ENCODE results near the gene ZNF764.

ZNF764 gene

GRCh38 chr16:30526137-30526822 lies 31.9 kb downstream of the ZNF764 start, which contains the start of gene ZNF768:
TSS of gene ZNF768 (minus strand) at chr16:30526566. CDS start at chr16:30526413, 153 bp downstream.
- peak; percentile 42 for DNase-seq

DNA sequence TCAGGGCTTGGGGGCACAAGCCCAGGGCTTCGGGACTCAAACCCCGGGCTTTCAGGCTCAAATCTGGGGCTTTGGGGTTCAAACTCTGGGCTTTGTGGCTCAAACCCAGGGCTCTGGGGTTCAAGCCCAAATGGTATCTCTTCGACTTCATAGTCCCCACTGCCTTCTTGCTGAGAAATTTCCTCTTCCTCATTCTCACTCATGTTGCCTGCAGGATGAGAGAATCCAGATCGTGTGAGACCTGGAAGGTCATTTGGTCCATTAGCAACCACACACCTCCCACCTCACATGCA lies 32.4 kb downstream of the ZNF764 start:
- DNase-seq: no peak

- DNase-seq: no peak
These were observed 33.3 kb downstream of the ZNF764 start for GRCh38 chr16:30524575-30525568.

- no peak for DNase-seq
These were observed 34.2 kb downstream of the ZNF764 start for GRCh38 chr16:30523768-30524574.

GRCh38 chr16:30522702-30523463 lies 35.3 kb downstream of the ZNF764 start:
- DNase-seq: peak; percentile 23

DNA sequence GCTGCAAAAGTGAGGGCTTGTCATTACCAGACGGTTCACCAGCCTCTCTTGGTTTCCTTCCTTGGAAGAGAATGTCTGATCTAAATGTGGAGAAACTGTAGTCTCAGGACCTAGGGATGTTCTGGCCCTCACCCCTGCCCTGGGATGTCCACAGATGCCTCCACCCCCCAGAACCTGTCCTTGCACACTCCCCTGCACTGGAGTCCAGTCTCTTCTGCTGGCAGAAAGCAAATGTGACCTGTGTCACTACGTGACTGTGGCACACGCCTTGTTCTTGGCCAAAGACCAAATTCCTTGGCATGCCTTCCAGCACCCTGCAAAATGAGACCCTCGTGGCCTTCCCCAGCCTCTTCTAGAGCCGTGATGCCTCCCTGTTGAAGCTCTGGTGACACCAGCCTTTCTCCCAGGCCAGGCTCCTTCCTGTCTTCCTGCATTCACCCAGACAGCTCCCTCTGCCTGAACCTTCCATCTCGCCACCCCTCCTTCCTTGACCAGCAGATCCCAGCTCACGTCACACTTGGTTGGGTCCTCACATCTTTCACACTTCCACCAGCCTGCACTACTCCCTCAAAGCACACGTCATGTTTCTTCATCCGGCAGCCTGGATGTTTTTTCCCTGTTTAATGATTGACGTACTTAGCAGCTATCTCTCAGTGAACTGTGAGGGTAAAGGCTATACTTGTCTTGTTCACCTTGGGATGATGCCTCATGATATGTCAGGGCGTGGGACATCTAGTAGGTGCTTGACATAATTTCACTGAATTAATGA lies 36.1 kb downstream of the ZNF764 start:
- DNase-seq: no peak

- no peak for DNase-seq
These were observed 36.7 kb downstream of the ZNF764 start for GRCh38 chr16:30521476-30521872.

DNA sequence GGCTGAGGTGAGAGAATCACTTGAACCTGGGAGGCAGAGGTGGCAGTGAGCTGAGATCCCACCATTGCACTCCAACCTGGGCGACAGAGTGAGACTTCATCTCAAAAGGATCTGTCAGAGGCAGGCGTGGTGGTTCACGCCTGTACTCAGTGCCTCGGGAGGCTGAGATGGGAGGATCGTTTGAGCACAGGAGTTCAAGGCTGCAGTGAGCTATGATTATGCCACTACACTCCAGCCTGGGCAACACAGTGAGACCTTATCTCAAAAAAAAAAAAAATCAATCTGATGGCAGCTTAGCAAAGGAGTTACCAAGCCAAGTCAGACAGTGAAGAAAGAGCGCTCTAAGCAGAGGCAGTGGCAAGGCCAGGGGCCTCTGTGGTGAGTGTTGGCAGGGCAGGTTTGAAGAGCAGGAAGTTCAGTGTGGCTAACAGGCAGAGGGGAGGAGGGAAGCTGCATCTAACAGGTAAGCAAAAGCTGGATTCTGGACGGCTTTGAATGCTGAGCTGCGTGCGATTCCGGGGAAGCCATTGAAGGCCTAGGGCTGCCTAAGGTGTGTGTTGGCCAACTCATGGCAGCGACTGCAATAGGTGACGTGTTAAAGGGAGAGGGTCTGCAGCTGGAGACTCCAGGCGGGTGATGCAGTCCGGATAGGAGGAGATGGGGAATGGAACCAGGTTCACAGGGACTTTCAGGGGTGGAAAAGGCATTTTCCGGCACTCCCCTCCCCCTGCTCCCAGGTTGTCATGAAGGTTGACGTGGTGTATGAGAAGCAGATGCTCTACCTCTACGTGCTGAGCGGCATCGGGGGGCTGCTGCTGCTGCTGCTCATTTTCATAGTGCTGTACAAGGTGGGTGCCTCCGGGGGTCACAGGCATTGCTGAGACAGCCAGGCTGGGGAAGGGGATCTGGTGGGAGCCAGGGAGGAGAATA lies 38.8 kb downstream of the ZNF764 start:
- no peak for DNase-seq

DNA sequence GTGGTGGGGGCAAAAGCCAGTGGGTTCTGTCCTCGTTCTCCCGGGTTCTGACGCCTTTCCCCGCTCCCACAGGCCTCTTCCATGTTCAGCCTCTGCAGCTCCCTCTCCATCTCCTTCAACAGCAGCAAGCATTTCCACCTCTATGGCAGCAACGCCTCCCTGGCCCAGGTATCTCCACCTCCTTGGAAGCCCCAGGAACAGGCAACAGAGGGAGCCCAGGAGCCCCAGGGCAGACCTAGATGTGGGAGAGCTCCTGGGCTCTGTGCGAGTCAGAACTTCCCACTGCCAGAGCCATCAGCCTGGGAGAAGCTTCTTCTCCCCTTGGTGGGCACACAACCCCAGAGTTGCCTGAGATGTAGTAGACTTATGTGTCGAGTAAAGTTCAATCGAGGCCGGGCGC lies 39.6 kb downstream of the ZNF764 start:
- DNase-seq: no peak

GRCh38 chr16:30515275-30515674 lies 42.9 kb downstream of the ZNF764 start:
- DNase-seq: no peak

DNA sequence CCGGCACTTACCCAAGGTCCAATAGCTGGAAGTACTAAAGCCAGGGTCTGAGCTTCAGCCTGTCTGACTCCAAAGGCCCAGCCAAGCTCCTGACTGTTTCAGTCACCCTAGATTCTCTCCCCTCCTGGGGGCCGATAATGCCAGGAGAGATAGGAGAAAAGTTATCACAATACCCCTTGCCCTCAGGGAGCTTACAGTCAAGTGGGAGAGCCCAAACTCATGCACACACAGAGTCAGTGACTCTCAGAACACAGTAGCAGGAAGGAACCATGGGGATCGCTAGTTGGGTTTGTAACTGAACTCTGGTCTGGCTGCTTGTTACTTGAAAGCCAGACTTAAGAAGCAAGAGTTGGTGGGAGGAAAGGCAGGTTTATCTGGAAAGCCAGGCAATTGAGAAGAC lies 46.7 kb downstream of the ZNF764 start:
- DNase-seq: no peak

- DNase-seq: no peak
These were observed 47.7 kb downstream of the ZNF764 start for GRCh38 chr16:30510376-30510938.

- no peak for DNase-seq
These were observed 49.0 kb downstream of the ZNF764 start for GRCh38 chr16:30509081-30509765.

Measured in CD4-positive, alpha-beta T cell treated with Interleukin-17A for 4 hours (primary cell).